Panc1 (cell line): ENCODE data around the gene OR52E4. TPM values are rescaled to one million over a fixed set of nuclear protein-coding genes. Genes with fewer than 3 reads are reported as not detected.

ENCODE experiments used
- ATAC-seq: fragments of 200-7000 bp; cut with Tn5 transposase; 2 replicates; pipeline ENCODE4 v1.9.1; 2020; ENCODE audit warnings: mild to moderate bottlenecking, moderate library complexity
- BruUV-seq: library from RNA; stranded (reverse); fragments of 400-500 nt; replicated peaks from 2 replicates; lab custom pipeline; 2021; lab: Mats Ljungman, UMichigan
- CTCF ChIA-PET: fragments of 300-600 bp; sonication (Branson Sonifier 250); formaldehyde crosslinking; loops from one replicate; lab custom pipeline; 2022; ENCODE audit warnings: antibody characterized with exemption; lab: Charles Lee
- POLR2A ChIA-PET: fragments of 300-600 bp; sonication (Branson Sonifier 250); formaldehyde crosslinking; loops from one replicate; lab custom pipeline; 2022; ENCODE audit warnings: antibody characterized with exemption; lab: Charles Lee
- DNase-seq: peaks from one replicate; pipeline ENCODE4 v3.0.0-alpha.2; 2010; ENCODE audit warnings: low read depth, low spot score
- H3K27ac ChIP-seq: 2 replicates; pipeline ENCODE4 v1.5.1; 2011; ENCODE audit warnings: mild to moderate bottlenecking, low read length, inconsistent platforms
- H3K27me3 ChIP-seq: fragments of 200-500 bp; sonication (Bioruptor generic); 2 replicates; pipeline ENCODE4 v1.6.0; 2014; ENCODE audit warnings: low read length, inconsistent platforms; ENCODE audit not compliant: control insufficient read depth, insufficient read depth
- H3K36me3 ChIP-seq: fragments of 200-500 bp; sonication (Bioruptor generic); 2 replicates; pipeline ENCODE4 v1.5.1; 2014; ENCODE audit warnings: inconsistent platforms, mild to moderate bottlenecking, low read length, moderate library complexity; ENCODE audit not compliant: control insufficient read depth, insufficient read depth
- H3K4me1 ChIP-seq: 2 replicates; pipeline ENCODE4 v1.5.1; 2011; ENCODE audit warnings: inconsistent platforms, mild to moderate bottlenecking, low read length, moderate library complexity; ENCODE audit not compliant: control insufficient read depth, insufficient read depth
- H3K4me3 ChIP-seq, 2 experiments: 2 replicates each; pipeline ENCODE4 v1.5.1; 2011 to 2012; ENCODE audit warnings: low read depth in 2 of 2, low read length in 2 of 2, mild to moderate bottlenecking in 2 of 2, inconsistent platforms in 1 of 2, moderate library complexity in 1 of 2
- H3K9me3 ChIP-seq: fragments of 200-500 bp; sonication (Bioruptor generic); 2 replicates; pipeline ENCODE4 v1.5.1; 2014; ENCODE audit warnings: low read depth, mild to moderate bottlenecking, inconsistent platforms, low read length, moderate library complexity; ENCODE audit not compliant: control insufficient read depth, insufficient read depth
- POLR2AphosphoS5 ChIP-seq: IDR thresholded peaks from 2 replicates; pipeline ENCODE4 v1.6.1; 2012; ENCODE audit warnings: mild to moderate bottlenecking, low read depth, low read length, moderate library complexity
- REST ChIP-seq, 2 experiments: IDR thresholded peaks; 2 replicates each; pipeline ENCODE4 v1.6.1; 2011 to 2012; ENCODE audit warnings: low read depth in 2 of 2, control low read depth in 1 of 2, low read length in 1 of 2, mild to moderate bottlenecking in 1 of 2, moderate library complexity in 1 of 2; ENCODE audit not compliant: insufficient read depth in 1 of 2
- SIN3A ChIP-seq: IDR thresholded peaks from 2 replicates; pipeline ENCODE4 v1.6.1; 2012; ENCODE audit warnings: low read depth, mild to moderate bottlenecking, low read length, moderate library complexity, borderline replicate concordance; ENCODE audit not compliant: insufficient read depth
- TCF7L2 ChIP-seq: IDR thresholded peaks from 2 replicates; pipeline ENCODE4 v1.6.1; 2011; ENCODE audit warnings: mild to moderate bottlenecking, low read depth, low read length, inconsistent platforms
- in situ Hi-C: cut with HindIII; loops from 2 replicates; pipeline ENCODE4 v1.10.0; 2016; ENCODE audit warnings: low sequenced_read_pairs, low pct_unique_long_range_greater_than_20kb
- intact Hi-C: fragments of 100-400 bp; cut with micrococcal nuclease; formaldehyde crosslinking; loops from one replicate; pipeline ENCODE4 v1.10.0; 2022; ENCODE audit not compliant: unreplicated experiment
- total RNA-seq: library from RNA; stranded (reverse); gene quantifications from one replicate; pipeline ENCODE4 v1.2.1, GENCODE V29; 2021; ENCODE audit not compliant: unreplicated experiment
- TF ChIP-seq, protein P1 (sequence below): fragments of 450-650 bp; IDR thresholded peaks from 2 replicates; pipeline ENCODE4 v1.5.1; 2017; ENCODE audit warnings: mild to moderate bottlenecking

Gene OR52E4
- total RNA-seq, 1 experiment from 2014 or later: not detected

- Histone ChIP-seq H3K27me3 (no peaks in the 10 kb centered on the region), H3K4me3 (no peak within 1 kb of the TSS), H3K27ac (no peak within 1 kb of the TSS), H3K36me3 (no peaks in the 10 kb centered on the region), H3K9me3 (no peaks in the 10 kb centered on the region), H3K4me1 (no peaks in the 10 kb centered on the region)
- TF ChIP-seq SIN3A (no peak), POLR2AphosphoS5 (no peak), REST (IDR thresholded peaks at IDR 0.05; ENCODE audit: insufficient read depth in 1 of 2, low read depth in 2 of 2, low read length in 1 of 2) (no peak)
- in situ Hi-C loops: no loop called here
- intact Hi-C loops: no loop called here
- DNase-seq: no peak
- no peak for ATAC-seq
- CTCF ChIA-PET: no interaction called here
- POLR2A ChIA-PET: no interaction called here
- no TSS peak for BruUV-seq
Observed at GRCh38 chr11:5857590-5857989, 22.8 kb upstream of the OR52E4 start, which contains the start of gene OR52E8. OR52E8 (minus strand) TSS chr11:5857690; CDS start chr11:5857690, 0 bp downstream.

- H3K4me1 ChIP-seq: no peaks in the 10 kb centered on the region
- ChIA-PET POLR2A (no interaction called here), CTCF (no interaction called here)
- H3K27ac ChIP-seq: no peak overlapping the region
- no TSS peak for BruUV-seq
- intact Hi-C loops: no loop called here
- H3K9me3 ChIP-seq: no peaks in the 10 kb centered on the region
- DNase-seq (no peak), ATAC-seq (no peak)
- in situ Hi-C loops: no loop called here
- H3K27me3 ChIP-seq: no peaks in the 10 kb centered on the region
- H3K4me3 ChIP-seq: no peak overlapping the region
- H3K36me3 ChIP-seq: no peaks in the 10 kb centered on the region
- TF ChIP-seq, protein P1, sequence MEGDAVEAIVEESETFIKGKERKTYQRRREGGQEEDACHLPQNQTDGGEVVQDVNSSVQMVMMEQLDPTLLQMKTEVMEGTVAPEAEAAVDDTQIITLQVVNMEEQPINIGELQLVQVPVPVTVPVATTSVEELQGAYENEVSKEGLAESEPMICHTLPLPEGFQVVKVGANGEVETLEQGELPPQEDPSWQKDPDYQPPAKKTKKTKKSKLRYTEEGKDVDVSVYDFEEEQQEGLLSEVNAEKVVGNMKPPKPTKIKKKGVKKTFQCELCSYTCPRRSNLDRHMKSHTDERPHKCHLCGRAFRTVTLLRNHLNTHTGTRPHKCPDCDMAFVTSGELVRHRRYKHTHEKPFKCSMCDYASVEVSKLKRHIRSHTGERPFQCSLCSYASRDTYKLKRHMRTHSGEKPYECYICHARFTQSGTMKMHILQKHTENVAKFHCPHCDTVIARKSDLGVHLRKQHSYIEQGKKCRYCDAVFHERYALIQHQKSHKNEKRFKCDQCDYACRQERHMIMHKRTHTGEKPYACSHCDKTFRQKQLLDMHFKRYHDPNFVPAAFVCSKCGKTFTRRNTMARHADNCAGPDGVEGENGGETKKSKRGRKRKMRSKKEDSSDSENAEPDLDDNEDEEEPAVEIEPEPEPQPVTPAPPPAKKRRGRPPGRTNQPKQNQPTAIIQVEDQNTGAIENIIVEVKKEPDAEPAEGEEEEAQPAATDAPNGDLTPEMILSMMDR: no peak
- TF ChIP-seq POLR2AphosphoS5: no peak
- TF ChIP-seq SIN3A: no peak
Observed at GRCh38 chr11:5865826-5866225, 14.6 kb upstream of the OR52E4 start.

DNA sequence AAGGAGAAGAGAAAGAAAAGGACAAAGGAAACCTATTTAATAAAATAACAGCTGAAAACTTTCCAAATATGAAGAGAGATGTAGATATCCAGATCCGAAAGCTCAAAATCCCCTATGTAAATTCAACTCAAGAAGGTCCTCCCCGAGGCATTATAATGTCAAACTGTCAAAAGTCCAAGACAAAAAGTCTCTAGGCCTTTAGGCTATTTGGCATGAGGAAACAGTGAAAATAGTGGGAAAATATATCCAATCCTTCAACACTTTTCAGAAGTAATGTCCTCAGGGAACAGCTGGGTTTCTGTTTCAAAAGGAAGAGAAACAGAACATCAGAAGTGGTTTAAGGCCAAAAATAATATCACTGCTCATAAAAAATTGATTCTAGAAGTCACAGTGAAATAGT lies 1.9 kb upstream of the OR52E4 start:
- POLR2A ChIA-PET: no interaction called here
- ATAC-seq (no peak), DNase-seq (no peak)
- H3K4me3 ChIP-seq: no peak overlapping the region
- in situ Hi-C loops (no loop called here), intact Hi-C loops (no loop called here)
- no TSS peak for BruUV-seq
- H3K9me3 ChIP-seq: no peaks in the 10 kb centered on the region; the same call in 1 of the 2 replicates
- TF ChIP-seq SIN3A (no peak), TCF7L2 (no peak), POLR2AphosphoS5 (no peak), REST (IDR thresholded peaks at IDR 0.05; ENCODE audit: insufficient read depth in 1 of 2, low read depth in 2 of 2, low read length in 1 of 2) (no peak)
- TF ChIP-seq, protein P1: no peak
- peaks cover 2% of the 10 kb centered on the region for H3K27me3 ChIP-seq
- no peak overlapping the region for H3K27ac ChIP-seq
- H3K4me1 ChIP-seq: no peaks in the 10 kb centered on the region
- no peaks in the 10 kb centered on the region for H3K36me3 ChIP-seq
- CTCF ChIA-PET: interaction anchor here (1.1 kb wide), 1 partner anchor 12 kb away, joined by 4 read pairs; no protein-coding TSS in a partner anchor
